ENCODE data around the gene CXorf58.

CXorf58 gene

GRCh38 chrX:23901060-23901459, 6.7 kb upstream of the CXorf58 start:
- DNase-seq: no peak

GRCh38 chrX:23901805-23902204, 6.0 kb upstream of the CXorf58 start:
- peak; percentile 22 for DNase-seq

GRCh38 chrX:23902419-23902818, 5.4 kb upstream of the CXorf58 start:
- peak; percentile 46 for DNase-seq

- no peak for DNase-seq
Measured at GRCh38 chrX:23904096-23904495, 3.7 kb upstream of the CXorf58 start.

- peak; percentile 42 for DNase-seq
Measured at GRCh38 chrX:23907111-23907497, 702 bp upstream of the CXorf58 start.

- DNase-seq: no peak
Measured at GRCh38 chrX:23908219-23909004, 606 bp downstream of the CXorf58 start.

GRCh38 chrX:23911126-23911835, 3.5 kb downstream of the CXorf58 start:
- no peak for DNase-seq

GRCh38 chrX:23919148-23919547, 11.3 kb downstream of the CXorf58 start:
- DNase-seq: no peak

- no peak for DNase-seq
Measured at GRCh38 chrX:23919706-23920320, 12.0 kb downstream of the CXorf58 start.

- DNase-seq: no peak
Measured at GRCh38 chrX:23926015-23926414, 18.2 kb downstream of the CXorf58 start.

- no peak for DNase-seq
Measured at GRCh38 chrX:23930894-23931604, 23.2 kb downstream of the CXorf58 start.

- DNase-seq: no peak
Measured at GRCh38 chrX:23932046-23932445, 24.2 kb downstream of the CXorf58 start.

GRCh38 chrX:23935106-23935505, 27.3 kb downstream of the CXorf58 start:
- DNase-seq: no peak

- no peak for DNase-seq
Measured at GRCh38 chrX:23936180-23936579, 28.4 kb downstream of the CXorf58 start.

- no peak for DNase-seq
Measured at GRCh38 chrX:23937100-23937499, 29.3 kb downstream of the CXorf58 start.

- no peak for DNase-seq
Measured at GRCh38 chrX:23938690-23939089, 30.9 kb downstream of the CXorf58 start.

GRCh38 chrX:23939203-23939602, 31.4 kb downstream of the CXorf58 start:
- no peak for DNase-seq

GRCh38 chrX:23944234-23944633, 36.4 kb downstream of the CXorf58 start:
- no peak for DNase-seq

- no peak for DNase-seq
Measured at GRCh38 chrX:23945206-23945605, 37.4 kb downstream of the CXorf58 start.

GRCh38 chrX:23952391-23952790, 44.6 kb downstream of the CXorf58 start:
- DNase-seq: no peak

GRCh38 chrX:23952984-23953907, 45.4 kb downstream of the CXorf58 start:
- DNase-seq: no peak

- no peak for DNase-seq
Measured at GRCh38 chrX:23953908-23954269, 46.1 kb downstream of the CXorf58 start.
